Diencephalon (tissue), 1 donor: ENCODE results near the gene CEP43. TPM values are rescaled to one million over a fixed set of nuclear protein-coding genes. Genes with fewer than 3 reads are reported as not detected.

Source experiments
- small RNA-seq: library from RNA; depleted of rRNA; stranded (forward); fragments of <200 nt; gene quantifications from one replicate; pipeline ENCODE3, GENCODE V24; 2014
- total RNA-seq: library from RNA; depleted of rRNA; stranded (reverse); fragments of >200 nt; gene quantifications from one replicate; pipeline ENCODE4 v1.2.3, GENCODE V29; 2014

Gene CEP43, protein sequence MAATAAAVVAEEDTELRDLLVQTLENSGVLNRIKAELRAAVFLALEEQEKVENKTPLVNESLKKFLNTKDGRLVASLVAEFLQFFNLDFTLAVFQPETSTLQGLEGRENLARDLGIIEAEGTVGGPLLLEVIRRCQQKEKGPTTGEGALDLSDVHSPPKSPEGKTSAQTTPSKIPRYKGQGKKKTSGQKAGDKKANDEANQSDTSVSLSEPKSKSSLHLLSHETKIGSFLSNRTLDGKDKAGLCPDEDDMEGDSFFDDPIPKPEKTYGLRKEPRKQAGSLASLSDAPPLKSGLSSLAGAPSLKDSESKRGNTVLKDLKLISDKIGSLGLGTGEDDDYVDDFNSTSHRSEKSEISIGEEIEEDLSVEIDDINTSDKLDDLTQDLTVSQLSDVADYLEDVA
- total RNA-seq, result 55.4 TPM

DNA sequence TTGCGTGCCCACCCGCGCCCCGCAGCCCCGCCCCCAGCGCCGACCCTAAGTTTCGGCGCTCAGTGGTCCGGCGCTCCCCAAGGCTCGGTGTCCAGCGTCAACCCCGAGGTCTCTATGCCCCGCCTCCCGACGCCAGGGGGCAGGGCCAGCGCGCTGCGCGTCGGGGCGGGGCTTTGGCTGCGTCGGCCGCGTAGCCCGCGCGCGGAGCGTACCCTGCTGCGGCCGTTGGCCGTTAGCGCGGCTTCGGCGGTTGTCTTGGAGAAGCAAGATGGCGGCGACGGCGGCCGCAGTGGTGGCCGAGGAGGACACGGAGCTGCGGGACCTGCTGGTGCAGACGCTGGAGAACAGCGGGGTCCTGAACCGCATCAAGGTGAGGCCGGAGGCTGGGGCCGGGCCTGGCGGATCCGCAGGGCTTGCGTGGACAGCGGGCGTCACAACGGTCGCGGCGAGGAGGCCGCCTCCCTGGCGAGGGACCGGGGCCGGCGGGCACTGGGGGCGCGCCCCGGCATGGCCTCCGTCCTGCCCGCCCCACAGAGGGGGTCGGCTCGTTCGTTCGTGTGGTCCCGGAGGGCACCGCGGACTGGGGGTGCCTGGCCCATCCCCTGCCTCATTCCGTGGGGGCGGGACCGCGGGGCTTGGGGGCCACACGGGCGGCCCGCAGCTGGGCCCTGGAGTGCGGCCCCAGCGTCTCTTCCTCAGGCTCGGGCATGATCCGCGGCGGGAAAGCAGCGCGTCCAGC lies at the start of gene CEP43:
Gene CEP43, plus strand, starts transcription at position 253 of the 739 bp plus-strand sequence. Its CDS starts 16 bp downstream, at position 269.

DNA sequence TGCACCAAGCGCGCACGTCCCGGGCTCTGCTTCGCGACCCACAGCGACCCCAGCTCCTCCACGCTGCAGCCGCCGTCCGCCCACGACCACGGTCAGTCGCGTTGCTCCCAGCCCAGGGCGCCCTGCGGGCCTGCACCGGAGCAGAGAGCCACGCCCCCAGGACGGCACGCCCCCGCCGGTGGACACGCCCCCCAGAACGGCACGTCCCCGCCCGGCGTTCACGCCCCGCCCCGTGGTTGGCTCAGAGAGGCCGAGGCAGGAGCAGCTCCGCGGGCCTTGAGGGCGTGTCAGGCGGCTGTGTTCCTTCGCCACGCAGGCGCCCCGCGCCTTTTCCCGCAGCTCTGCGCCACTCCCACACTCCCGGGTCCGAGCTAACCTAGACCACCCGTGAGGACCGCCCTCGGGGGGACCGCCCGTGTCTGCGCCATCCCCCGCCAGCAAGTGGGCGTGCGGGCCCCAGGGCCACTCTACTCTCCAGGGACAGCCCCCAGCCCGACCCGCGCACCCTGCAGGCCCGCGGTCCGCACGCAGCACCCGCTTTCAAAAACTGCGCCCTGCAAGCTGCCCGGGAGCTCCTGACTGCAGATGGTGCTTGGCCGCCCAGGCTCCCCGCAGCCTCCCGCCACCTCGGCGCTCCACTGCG lies 42.6 kb upstream of the CEP43 start, which contains the start of gene RNASET2:
Gene RNASET2, minus strand, starts transcription at position 107 of the 643 bp plus-strand sequence. CDS start 368 bp downstream, outside the sequence.

Small RNA genes lying within 50 kb of the gene (small RNA-seq; reads per million reads assigned to genes)
- 0.31 reads per million, percentile 22 among the genes with 10 or more reads in this experiment for gene MIR3939

Other genes with a start within 250 kb of the CEP43 start
- gene RNASET2, start 42.8 kb upstream of the CEP43 start, total RNA-seq, result 31.1 TPM
- gene CCR6, start 123.7 kb downstream of the CEP43 start, total RNA-seq, result not detected
- not detected for gene GPR31, start 158.6 kb downstream of the CEP43 start, total RNA-seq